ENCODE data around the gene PCNX1. TPM values are rescaled to one million over a fixed set of nuclear protein-coding genes. Genes with fewer than 3 reads are reported as not detected.
"Not testable (repeated sequence)": the region's sequence is repeated elsewhere in the genome, so short reads cannot be mapped to it uniquely, and the experiment has no call there.

Gene PCNX1
- total RNA-seq, 1 experiment from 2014 or later, result 32.7 TPM

- Histone ChIP-seq H3K9me3 (replicated peaks) (0 out of 2 replicates have a peak, but pooled peaks cover 4% of the 10 kb centered on the region), H3K4me1 (no peaks in the 10 kb centered on the region), H3K27me3 (no peaks in the 10 kb centered on the region), H3K27ac (no peak overlapping the region), H3K36me3 (peaks cover 31% of the 10 kb centered on the region), H3K4me3 (no peak overlapping the region)
- no peak for DNase-seq
Measured at GRCh38 chr14:71062581-71063303, 155.5 kb downstream of the PCNX1 start.

DNA sequence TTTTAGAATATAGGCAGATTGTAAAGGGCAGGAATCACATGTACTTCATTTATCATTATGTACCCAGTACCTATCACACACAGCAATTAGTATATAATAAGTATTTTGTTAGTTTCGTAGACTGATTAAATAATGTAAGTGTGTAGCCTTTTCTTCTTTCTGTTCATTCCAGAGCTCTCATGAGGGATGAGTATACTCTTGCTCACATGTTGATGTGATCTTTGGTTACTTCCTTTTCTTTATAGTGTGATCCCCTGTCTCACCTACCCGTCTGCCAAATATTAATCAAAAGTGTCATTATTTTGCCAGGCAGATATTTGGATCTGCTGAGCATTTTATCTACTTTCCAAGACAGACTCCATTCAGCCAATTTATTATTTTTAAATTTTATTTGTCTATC, 156.1 kb downstream of the PCNX1 start:
- peaks cover 31% of the 10 kb centered on the region for H3K36me3 ChIP-seq
- DNase-seq, result no peak
- no peaks in the 10 kb centered on the region for H3K27me3 ChIP-seq
- no peak overlapping the region for H3K27ac ChIP-seq
- no peaks in the 10 kb centered on the region for H3K4me1 ChIP-seq
- H3K9me3 ChIP-seq (replicated peaks), result 0 out of 2 replicates have a peak, but pooled peaks cover 4% of the 10 kb centered on the region
- no peak overlapping the region for H3K4me3 ChIP-seq

- DNase-seq; H3K27ac ChIP-seq; H3K4me3 ChIP-seq; H3K27me3 ChIP-seq; H3K9me3 ChIP-seq (replicated peaks); H3K4me1 ChIP-seq: not testable (repeated sequence)
- peaks cover 33% of the 10 kb centered on the region for H3K36me3 ChIP-seq
Measured at GRCh38 chr14:71064747-71065146, 157.5 kb downstream of the PCNX1 start.

DNA sequence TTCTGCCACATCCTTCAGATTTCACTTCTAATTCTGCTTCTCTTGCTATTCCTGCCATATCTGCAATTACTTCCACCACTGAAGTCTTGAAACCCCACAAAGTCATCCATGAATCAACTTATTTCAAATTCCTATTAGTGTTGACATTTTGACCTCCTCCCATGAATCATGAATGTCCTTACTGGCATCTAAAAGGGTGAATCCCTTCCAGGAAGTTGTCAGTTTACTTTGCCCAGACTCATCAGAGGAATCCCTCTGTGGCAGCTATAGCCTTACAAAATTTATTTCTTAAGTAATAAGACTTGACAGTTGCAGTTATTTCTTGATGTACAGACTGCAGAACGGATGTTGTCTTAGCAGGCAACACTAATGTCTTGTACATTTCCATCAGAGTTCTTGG, 162.9 kb downstream of the PCNX1 start:
- H3K9me3 ChIP-seq (replicated peaks), result no peaks in the 10 kb centered on the region
- H3K36me3 ChIP-seq, result peaks cover 24% of the 10 kb centered on the region
- no peak for DNase-seq
- H3K4me1 ChIP-seq, result no peaks in the 10 kb centered on the region
- H3K27ac ChIP-seq, result no peak overlapping the region
- H3K27me3 ChIP-seq, result no peaks in the 10 kb centered on the region
- H3K4me3 ChIP-seq, result no peak overlapping the region

GRCh38 chr14:71071042-71071441, 163.8 kb downstream of the PCNX1 start:
- Histone ChIP-seq H3K4me3 (no peak overlapping the region), H3K9me3 (replicated peaks) (no peaks in the 10 kb centered on the region), H3K27ac (no peak overlapping the region), H3K27me3 (no peaks in the 10 kb centered on the region), H3K36me3 (peaks cover 24% of the 10 kb centered on the region), H3K4me1 (no peaks in the 10 kb centered on the region)
- DNase-seq, result no peak

DNA sequence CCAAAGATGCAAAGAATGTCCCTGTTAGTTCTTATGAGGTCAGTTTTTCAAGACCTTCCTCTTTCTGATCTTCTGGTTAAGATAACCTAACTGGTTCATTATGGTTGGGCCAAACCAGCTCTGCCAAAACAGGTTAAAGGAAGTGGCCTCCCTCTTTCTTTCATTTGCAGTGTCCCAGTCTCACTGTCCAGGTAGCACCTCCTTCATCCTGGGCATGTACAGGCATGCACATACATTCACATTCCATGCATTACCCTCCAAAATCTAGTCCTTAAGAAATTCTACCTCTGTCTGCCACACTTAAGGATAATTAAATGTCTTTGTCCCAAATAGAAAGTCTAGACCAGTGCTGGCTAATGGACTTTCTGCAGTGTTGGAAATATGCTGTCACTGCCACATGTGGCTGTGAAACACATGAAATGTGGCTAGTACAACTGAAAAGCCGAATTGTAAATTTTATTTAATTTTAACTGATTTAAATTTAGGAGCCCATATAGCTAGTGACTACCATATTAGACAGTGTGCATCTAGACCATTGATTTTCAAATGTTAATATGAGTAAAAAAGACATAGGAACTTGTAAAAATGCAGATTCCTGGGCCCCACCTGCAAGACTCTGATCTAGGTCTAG, 169.3 kb downstream of the PCNX1 start:
- no peak for DNase-seq
- H3K4me3 ChIP-seq, result no peak overlapping the region
- no peaks in the 10 kb centered on the region for H3K4me1 ChIP-seq
- H3K9me3 ChIP-seq (replicated peaks), result peaks cover 3% of the 10 kb centered on the region; the same call in 1 of the 2 replicates
- no peak overlapping the region for H3K27ac ChIP-seq
- peaks cover 49% of the 10 kb centered on the region for H3K36me3 ChIP-seq
- H3K27me3 ChIP-seq, result no peaks in the 10 kb centered on the region

DNA sequence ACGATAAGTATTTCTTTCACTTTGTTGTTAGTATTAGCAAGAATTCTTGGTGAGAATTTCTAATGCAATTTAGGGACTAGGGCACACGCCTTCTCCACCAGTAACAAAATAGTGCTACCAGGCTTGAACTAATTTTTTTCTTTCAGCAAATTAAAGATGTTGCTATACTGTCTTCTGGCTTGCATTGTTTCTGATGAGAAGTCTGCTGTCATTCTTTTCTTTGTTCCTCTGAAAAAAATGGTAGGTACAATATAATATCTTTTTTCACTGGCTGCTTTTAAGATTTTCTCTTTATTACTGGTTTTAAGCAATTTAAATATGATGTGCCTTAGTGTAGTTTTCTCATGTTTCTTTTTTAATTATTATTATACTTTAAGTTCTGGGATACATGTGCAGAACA, 171.2 kb downstream of the PCNX1 start:
- H3K27ac ChIP-seq, result no peak overlapping the region
- no peaks in the 10 kb centered on the region for H3K27me3 ChIP-seq
- H3K4me1 ChIP-seq, result no peaks in the 10 kb centered on the region
- H3K36me3 ChIP-seq, result peaks cover 44% of the 10 kb centered on the region
- peaks cover 3% of the 10 kb centered on the region; the same call in 1 of the 2 replicates for H3K9me3 ChIP-seq (replicated peaks)
- DNase-seq, result no peak
- H3K4me3 ChIP-seq, result no peak overlapping the region

DNA sequence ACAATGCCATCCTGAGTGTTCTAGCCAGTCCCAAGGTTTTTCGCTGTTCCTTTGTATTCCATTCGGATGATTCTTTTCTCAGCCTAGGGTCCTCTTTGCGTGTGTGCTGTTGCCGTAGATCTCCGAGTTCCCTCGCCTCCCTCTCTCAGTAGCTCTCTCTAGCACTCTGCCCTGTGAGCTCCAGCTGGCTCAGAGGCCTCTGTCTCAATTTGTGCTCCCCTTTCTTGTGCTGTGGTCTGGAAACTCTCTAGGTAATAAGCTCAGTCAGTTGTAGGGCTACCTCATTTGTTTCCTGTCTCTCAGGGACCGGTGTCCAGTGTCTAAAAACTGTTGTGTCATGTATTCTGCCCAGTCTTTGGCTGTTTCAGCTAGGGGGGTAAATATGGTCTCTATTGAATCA, 179.3 kb downstream of the PCNX1 start:
- peak in 1 of 2 experiments; percentile 16 for DNase-seq
- H3K4me3 ChIP-seq, result no peak overlapping the region
- no peaks in the 10 kb centered on the region for H3K4me1 ChIP-seq
- H3K9me3 ChIP-seq (replicated peaks), result no peaks in the 10 kb centered on the region
- H3K27ac ChIP-seq, result peak overlapping the region; percentile 22
- H3K27me3 ChIP-seq, result no peaks in the 10 kb centered on the region
- H3K36me3 ChIP-seq, result peaks cover 26% of the 10 kb centered on the region

DNA sequence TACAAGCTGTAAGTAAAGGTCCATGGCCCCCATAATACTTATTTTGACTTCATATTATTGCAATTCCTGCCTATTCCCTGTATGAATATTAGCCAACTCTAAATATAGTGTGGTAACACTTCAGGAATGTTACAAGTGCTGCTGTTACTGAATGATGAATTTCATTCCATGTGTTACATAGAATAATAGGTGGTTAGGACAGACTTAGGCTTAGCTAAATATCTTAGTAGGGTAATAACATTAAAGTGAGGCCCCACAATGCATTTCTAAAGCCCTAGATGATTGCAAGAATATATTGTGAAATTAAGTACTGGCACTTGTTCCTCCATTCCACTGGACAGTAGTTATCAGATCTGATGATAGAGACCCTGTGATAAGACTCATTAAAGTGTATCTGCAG, 182.7 kb downstream of the PCNX1 start:
- no peaks in the 10 kb centered on the region for H3K27me3 ChIP-seq
- H3K36me3 ChIP-seq, result peaks cover 30% of the 10 kb centered on the region
- no peak overlapping the region for H3K27ac ChIP-seq
- H3K9me3 ChIP-seq (replicated peaks), result no peaks in the 10 kb centered on the region; the same call in 1 of the 2 replicates
- DNase-seq, result no peak
- no peaks in the 10 kb centered on the region for H3K4me1 ChIP-seq
- H3K4me3 ChIP-seq, result no peak overlapping the region

DNA sequence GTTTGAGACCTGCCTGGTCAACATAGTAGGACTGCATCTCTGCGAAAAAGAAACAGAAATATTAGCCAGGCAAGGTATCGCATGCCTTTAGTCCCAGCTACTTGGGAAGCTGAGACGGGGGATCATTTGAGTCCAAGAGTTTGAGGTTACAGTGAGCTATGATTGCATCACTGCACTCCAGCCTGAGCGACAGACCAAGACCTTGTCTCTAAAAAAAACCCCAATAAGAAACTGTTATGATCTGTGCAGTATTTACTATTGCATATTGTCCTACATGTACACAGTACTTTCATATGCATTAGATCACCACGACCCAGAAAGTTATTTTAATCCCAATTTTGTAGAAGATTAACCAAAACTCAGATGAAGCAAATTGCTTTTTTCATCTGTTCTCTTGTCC, 187.5 kb downstream of the PCNX1 start:
- DNase-seq, result no peak
- no peak overlapping the region for H3K27ac ChIP-seq
- H3K36me3 ChIP-seq, result peaks cover 12% of the 10 kb centered on the region; the same call in 1 of the 2 replicates
- H3K27me3 ChIP-seq, result no peaks in the 10 kb centered on the region
- H3K4me1 ChIP-seq, result no peaks in the 10 kb centered on the region
- no peaks in the 10 kb centered on the region; the same call in 1 of the 2 replicates for H3K9me3 ChIP-seq (replicated peaks)
- H3K4me3 ChIP-seq, result no peak overlapping the region

- no peaks in the 10 kb centered on the region for H3K4me1 ChIP-seq
- no peaks in the 10 kb centered on the region for H3K27me3 ChIP-seq
- no peak overlapping the region for H3K4me3 ChIP-seq
- H3K36me3 ChIP-seq, result 0 out of 2 replicates have a peak, but pooled peaks cover 2% of the 10 kb centered on the region
- no peak for DNase-seq
- no peaks in the 10 kb centered on the region; the same call in 1 of the 2 replicates for H3K9me3 ChIP-seq (replicated peaks)
- H3K27ac ChIP-seq, result no peak overlapping the region
Measured at GRCh38 chr14:71096947-71097346, 189.7 kb downstream of the PCNX1 start.

DNA sequence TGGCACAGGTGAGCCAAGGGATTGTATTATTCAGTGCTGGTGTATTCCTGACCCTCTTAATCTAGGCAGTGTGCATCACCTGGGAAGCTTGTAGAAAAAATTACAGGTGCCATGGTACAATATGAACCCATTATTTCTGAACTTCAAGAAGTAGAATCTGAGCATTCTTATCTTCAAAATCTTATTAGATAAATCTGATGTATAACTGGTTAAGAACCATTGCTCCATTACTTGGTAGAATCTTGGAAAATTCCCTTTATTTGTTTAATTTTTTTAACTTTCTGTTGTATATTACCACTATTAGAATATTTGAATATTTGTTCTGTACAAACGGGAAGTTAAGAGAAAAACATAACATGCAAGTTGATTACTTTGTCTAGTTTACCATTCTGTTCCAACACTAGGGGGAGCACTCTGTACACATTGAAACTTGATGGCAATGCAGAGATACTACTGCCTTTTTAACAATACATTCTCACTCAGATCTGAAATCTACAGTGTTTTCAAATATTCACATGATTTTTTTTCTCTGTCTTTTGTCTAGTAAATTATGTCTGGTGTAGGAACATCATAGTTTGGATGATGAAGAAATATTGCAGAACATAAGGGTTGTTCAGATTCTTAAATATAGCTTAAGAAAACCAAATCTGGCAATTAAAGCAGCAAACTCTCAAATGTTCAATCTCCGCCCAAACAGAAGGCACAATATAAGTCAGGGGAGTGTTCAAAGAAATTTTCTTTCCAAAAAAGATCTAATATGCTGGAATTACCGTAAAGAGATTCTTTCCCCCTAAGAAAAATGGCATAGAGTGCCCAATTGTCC, 196.6 kb downstream of the PCNX1 start:
- H3K27me3 ChIP-seq, result no peaks in the 10 kb centered on the region
- H3K36me3 ChIP-seq, result peaks cover 18% of the 10 kb centered on the region
- no peaks in the 10 kb centered on the region for H3K9me3 ChIP-seq (replicated peaks)
- H3K4me1 ChIP-seq, result no peaks in the 10 kb centered on the region
- no peak overlapping the region for H3K27ac ChIP-seq
- peak; percentile 9 to 72 for DNase-seq
- no peak overlapping the region for H3K4me3 ChIP-seq

- DNase-seq, result peak in 1 of 2 experiments; percentile 11
- peaks cover 21% of the 10 kb centered on the region for H3K36me3 ChIP-seq
- no peaks in the 10 kb centered on the region for H3K27me3 ChIP-seq
- H3K9me3 ChIP-seq (replicated peaks), result no peaks in the 10 kb centered on the region
- H3K4me3 ChIP-seq, result no peak overlapping the region
- no peak overlapping the region for H3K27ac ChIP-seq
- no peaks in the 10 kb centered on the region for H3K4me1 ChIP-seq
Measured at GRCh38 chr14:71105177-71105576, 197.9 kb downstream of the PCNX1 start.

DNA sequence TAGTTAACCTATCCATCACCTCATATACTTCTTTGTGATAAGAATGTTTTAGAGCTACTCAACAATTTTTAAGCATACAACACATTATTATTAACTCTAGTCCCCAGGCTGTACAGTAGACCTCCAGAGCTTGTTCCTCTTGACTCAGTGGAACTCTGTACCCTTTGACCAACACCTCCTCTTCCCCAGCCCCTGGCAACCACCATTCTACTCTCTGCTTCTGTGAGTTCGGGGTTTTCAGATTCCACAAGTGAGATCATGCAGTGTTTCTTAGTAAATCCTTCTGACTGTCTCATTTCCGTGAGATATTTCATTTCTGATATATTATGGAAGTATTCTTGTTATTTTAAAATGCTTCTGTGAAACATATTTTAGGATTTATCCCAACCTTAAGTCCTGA, 200.7 kb downstream of the PCNX1 start:
- Histone ChIP-seq H3K27ac (no peak overlapping the region), H3K9me3 (replicated peaks) (no peaks in the 10 kb centered on the region), H3K27me3 (no peaks in the 10 kb centered on the region), H3K36me3 (peaks cover 18% of the 10 kb centered on the region), H3K4me3 (no peak overlapping the region), H3K4me1 (no peaks in the 10 kb centered on the region)
- DNase-seq, result no peak
